ENCODE data around the gene SH3BGRL3. TPM values are rescaled to one million over a fixed set of nuclear protein-coding genes. Genes with fewer than 3 reads are reported as not detected.

SH3BGRL3 gene
- total RNA-seq, 4 donors from 2014 or later: 76.9 to 163 (median 106) TPM

- Histone ChIP-seq H3K9me3 (no peaks in the 10 kb centered on the region), H3K36me3 (peaks cover 0 to 35% (median 0%) of the 10 kb centered on the region in 3 donors)
Measured at GRCh38 chr1:26284597-26285347, 4.9 kb downstream of the SH3BGRL3 start.

GRCh38 chr1:26285366-26286063 is 5.6 kb downstream of the SH3BGRL3 start:
- H3K4me1 ChIP-seq: peaks cover 47 to 100% (median 50%) of the 10 kb centered on the region in 3 donors
- TF ChIP-seq CTCF (IDR thresholded peaks at IDR 0.05) (peak in 1 of 6 experiments; percentile 42), POLR2A (IDR thresholded peaks at IDR 0.05) (no peak)
- H3K9me3 ChIP-seq: no peaks in the 10 kb centered on the region
- no peaks in the 10 kb centered on the region for H3K27me3 ChIP-seq
- no peak for DNase-seq
- H3K36me3 ChIP-seq: peaks cover 0 to 35% (median 0%) of the 10 kb centered on the region in 3 donors
- intact Hi-C loops (cut with DNase I): no loop called here
- peak overlapping the region; percentile 21 to 100 (median 64) for H3K27ac ChIP-seq
- WGBS, 2 donors: 60 to 100% methylated on average over 1 of the region's 19 CpGs
- no peak overlapping the region for H3K4me3 ChIP-seq

More at GRCh38 chr1:26284597-26285347, 4.9 kb downstream of the SH3BGRL3 start:
- Histone ChIP-seq H3K27ac (peak overlapping the region; percentile 54 to 100 (median 70)), H3K4me1 (peaks cover 45 to 96% (median 50%) of the 10 kb centered on the region in 3 donors), H3K4me3 (peak overlapping the region in 1 of 4 donors; percentile 13), H3K27me3 (no peaks in the 10 kb centered on the region)
- TF ChIP-seq POLR2A (IDR thresholded peaks at IDR 0.05) (peak in 1 of 4 donors; percentile 17), CTCF (IDR thresholded peaks at IDR 0.05) (peak; percentile 62 to 86 (median 76))
- DNase-seq: peak; percentile 44
- 8 to 13% methylated on average over 9 to 15 of the region's 22 CpGs for WGBS, 2 donors
- intact Hi-C loops (cut with DNase I): loop anchor here (5.0 kb wide), 1 partner anchor 38 kb away; no protein-coding TSS in a partner anchor

- WGBS, 2 donors: 84 to 89% methylated on average over 1 to 2 of the region's 2 CpGs
Measured at GRCh38 chr1:26286064-26286416, 6.2 kb downstream of the SH3BGRL3 start.

GRCh38 chr1:26287033-26287711 is 7.3 kb downstream of the SH3BGRL3 start:
- Histone ChIP-seq H3K4me1 (peaks cover 34 to 99% (median 38%) of the 10 kb centered on the region in 3 donors), H3K4me3 (no peak overlapping the region), H3K36me3 (peaks cover 0 to 20% (median 0%) of the 10 kb centered on the region in 3 donors), H3K27ac (peak overlapping the region; percentile 41 to 100 (median 68)), H3K27me3 (no peaks in the 10 kb centered on the region), H3K9me3 (no peaks in the 10 kb centered on the region)
- 52 to 54% methylated on average over 7 of the region's 8 CpGs for WGBS, 2 donors
- DNase-seq: no peak
- no peak for TF ChIP-seq CTCF (IDR thresholded peaks at IDR 0.05)
- peak in 1 of 4 donors; percentile 20 for TF ChIP-seq POLR2A (IDR thresholded peaks at IDR 0.05)
- intact Hi-C loops (cut with DNase I): no loop called here

More at GRCh38 chr1:26286064-26286416, 6.2 kb downstream of the SH3BGRL3 start:
- Histone ChIP-seq H3K27ac (peak overlapping the region; percentile 21 to 100 (median 58)), H3K27me3 (no peaks in the 10 kb centered on the region), H3K9me3 (no peaks in the 10 kb centered on the region), H3K4me1 (peaks cover 42 to 100% (median 45%) of the 10 kb centered on the region in 3 donors), H3K36me3 (peaks cover 0 to 31% (median 0%) of the 10 kb centered on the region in 3 donors), H3K4me3 (no peak overlapping the region)
- TF ChIP-seq POLR2A (IDR thresholded peaks at IDR 0.05) (no peak), CTCF (IDR thresholded peaks at IDR 0.05) (no peak)
- intact Hi-C loops (cut with DNase I): no loop called here
- DNase-seq: no peak

Data from esophagus squamous epithelium (tissue), 5 donors.